HG03097 (cell line): ENCODE measurements around the gene TSPAN15.

Experiments used
- ATAC-seq: cut with Tn5 transposase; IDR thresholded peaks from one replicate; pipeline ENCODE4 v1.9.1; 2021; ENCODE audit not compliant: unreplicated experiment, low FRiP score

Gene TSPAN15

GRCh38 chr10:69416695-69417094 is 34.6 kb upstream of the TSPAN15 start, which contains the start of gene TACR2:
TSS of gene TACR2 (minus strand) at chr10:69416918. CDS start at chr10:69416323, 595 bp downstream.
- no peak for ATAC-seq

DNA sequence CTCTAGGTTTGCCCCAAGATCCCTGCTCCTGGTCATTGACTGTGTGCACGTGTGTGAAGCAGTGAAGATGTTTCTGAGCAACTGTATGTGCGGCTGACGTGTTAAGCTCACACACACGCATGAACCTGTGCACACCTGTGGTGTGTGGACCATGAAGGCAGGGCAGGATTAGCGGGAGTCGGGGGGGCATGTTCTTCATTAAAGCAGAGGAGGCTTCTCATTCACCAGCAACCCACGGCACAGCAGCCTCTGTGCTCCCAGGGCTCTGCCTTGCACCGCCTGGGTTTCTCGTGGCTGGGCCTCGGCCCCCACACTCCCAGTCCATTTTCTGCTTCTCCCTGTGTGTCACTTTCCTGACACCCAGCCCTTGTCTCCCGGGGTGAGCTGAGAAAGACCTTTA is 33.7 kb upstream of the TSPAN15 start:
- no peak for ATAC-seq

GRCh38 chr10:69418052-69418752 is 33.1 kb upstream of the TSPAN15 start:
- ATAC-seq, result no peak

DNA sequence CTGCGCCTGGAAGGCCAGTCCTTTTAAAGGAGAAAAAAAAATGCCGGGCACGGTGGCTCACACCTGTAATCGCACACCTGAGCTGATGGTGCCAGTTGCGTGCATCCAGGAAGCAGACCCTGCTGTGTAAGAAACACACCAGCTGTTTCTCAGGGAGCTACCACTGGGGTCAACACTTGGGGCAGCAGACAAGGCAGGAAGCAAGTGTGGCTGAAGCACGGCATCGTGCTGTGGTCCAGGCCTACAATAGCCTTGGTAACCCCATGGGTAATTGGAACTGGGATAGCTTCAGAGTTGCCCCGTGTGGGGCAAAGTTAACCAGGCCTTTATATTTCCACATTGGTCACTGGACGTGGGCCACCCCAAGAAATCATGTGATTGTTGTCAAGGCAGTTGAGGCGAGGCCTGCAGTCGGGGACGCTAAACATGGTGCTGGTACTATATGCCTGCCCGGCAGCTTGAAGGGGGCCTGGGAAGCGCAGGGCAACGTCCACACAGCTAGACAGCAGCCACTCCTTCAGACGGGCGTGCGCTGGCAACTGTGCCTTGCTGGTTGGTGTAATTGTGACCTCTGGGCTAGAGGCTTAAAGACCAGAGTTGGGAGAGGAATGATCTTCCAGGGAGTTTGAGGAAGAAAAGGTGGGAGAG is 32.0 kb upstream of the TSPAN15 start:
- no peak for ATAC-seq

GRCh38 chr10:69419744-69420126 is 31.5 kb upstream of the TSPAN15 start:
- no peak for ATAC-seq

DNA sequence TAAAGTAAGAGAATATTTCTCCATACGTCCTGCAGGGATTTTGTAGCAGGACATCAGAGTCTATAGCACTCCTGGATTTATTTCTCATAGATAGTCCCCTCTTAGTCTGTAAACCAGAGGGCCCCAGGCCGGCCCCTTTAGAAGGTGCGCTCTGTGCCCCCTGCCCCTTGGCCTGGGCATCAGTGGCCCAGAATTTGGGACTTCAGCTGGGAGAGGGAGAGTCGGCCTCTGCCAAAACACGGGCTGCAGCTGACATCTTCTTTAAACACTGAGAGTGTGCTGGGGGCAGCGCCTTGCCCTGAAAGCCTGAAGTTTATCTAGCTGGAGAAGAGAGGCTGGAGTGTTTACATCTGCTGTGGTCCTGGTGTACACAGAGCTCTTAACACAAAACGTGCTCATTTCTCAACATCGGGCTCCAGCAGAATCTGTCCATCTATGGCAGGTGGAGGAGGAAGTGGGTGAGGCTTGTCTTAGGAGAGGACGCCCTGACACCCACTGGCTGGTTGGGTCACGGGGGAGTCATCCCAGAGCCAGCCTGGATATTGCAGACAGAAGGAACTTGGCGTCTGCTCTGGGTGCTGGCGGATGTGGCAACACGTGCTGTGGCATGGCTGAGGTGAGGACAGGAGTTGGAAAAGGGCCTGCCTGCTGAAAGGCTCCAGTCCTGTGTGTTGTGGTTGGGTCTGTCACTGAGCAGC is 29.5 kb upstream of the TSPAN15 start:
- no peak for ATAC-seq

GRCh38 chr10:69422676-69423075 is 28.6 kb upstream of the TSPAN15 start:
- ATAC-seq, result no peak

GRCh38 chr10:69425041-69425440 is 26.2 kb upstream of the TSPAN15 start:
- no peak for ATAC-seq

DNA sequence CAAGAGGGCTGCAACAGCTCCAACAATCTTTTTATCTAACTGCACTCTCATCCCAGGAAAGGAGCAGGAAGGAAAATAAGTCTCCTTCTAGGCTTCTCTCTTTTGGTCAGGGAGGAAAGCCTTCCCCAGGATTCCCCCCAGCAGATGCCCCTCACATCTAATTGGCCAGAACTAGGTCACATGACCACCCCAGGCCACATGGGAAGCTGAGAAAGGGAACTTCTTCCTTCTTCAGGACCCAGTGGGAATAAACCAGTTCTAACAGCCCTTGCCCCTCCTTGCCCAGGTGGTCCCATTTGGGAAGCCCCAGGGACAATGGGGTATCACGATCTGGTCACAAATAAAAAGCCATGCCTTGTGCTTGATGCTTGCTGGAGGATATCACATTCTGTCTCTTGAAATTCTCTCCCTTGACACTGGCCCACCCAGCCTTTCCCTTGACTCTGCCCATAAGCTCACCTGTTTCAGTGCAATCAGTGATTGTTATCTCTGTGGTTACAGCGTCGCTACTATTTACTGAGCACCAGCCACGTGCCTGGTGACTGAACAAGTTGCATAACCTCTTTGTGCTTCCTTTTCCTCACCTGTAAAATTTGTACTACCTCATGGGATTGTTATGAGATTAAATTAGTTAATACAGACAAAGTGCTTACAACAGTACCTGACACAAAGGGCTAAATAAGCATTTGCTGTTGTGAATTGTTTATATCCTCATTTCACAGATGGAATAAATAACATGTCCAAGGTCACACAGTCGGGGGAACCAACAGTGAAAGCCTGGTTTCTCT is 25.6 kb upstream of the TSPAN15 start:
- no peak for ATAC-seq

- no peak for ATAC-seq
Measured at GRCh38 chr10:69426376-69426727, 24.9 kb upstream of the TSPAN15 start.

DNA sequence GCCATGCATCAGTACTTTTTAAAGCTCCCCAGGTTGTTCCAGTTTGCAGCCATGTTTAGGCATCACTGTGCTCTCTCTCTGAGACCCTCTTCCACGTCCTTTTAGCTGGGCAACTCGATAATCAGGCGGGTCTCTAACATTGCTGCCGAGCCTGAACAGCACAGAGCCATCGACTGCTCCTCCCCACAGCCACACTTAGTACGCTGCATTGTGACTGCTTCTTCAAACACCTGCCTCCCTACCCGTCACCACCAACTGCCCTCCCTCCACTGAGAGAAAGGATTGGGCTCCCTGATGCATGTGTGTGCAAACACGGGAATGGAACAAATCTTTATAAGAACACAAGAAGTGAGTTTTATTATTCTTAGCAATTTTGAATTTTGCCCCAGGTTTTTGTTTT is 23.1 kb upstream of the TSPAN15 start:
- no peak for ATAC-seq

DNA sequence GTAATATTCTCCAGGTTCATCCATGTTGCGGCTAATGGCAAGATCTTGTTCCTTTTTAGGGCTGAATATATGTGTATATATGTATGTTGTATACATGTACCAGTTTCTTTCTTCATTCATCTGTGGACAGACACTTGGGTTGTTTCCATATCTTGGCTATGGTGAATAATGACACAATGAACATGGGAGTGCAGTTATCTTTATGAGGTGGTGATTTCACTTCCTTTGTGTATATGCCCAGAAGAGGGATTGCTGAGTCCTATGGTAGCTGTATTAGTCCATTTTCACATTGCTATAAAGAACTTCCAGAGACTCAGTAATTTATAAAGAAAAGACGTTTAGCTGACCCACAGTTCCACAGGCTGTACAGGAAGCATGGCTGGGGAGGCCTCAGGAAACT is 17.1 kb upstream of the TSPAN15 start:
- no peak for ATAC-seq

DNA sequence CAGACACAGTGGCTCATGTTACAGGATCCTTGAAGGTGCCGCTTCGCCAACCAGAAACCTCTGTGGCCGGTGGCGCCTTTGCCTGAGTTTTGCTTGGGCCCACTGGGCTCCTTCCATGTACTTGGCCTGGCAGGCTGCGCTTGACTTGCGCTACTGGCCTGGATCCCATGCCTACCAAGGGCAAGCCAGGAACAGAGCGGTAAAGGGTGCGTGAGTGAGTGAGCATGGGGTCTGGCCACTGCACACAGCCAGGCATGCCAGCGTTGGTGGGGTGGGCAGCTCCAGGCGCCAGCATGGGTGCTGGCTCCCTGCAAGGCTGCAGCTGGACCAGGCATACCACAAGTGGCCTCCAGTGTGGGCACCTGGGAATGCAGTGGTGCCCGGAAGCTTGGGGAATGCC is 16.3 kb upstream of the TSPAN15 start:
- ATAC-seq, result no peak

DNA sequence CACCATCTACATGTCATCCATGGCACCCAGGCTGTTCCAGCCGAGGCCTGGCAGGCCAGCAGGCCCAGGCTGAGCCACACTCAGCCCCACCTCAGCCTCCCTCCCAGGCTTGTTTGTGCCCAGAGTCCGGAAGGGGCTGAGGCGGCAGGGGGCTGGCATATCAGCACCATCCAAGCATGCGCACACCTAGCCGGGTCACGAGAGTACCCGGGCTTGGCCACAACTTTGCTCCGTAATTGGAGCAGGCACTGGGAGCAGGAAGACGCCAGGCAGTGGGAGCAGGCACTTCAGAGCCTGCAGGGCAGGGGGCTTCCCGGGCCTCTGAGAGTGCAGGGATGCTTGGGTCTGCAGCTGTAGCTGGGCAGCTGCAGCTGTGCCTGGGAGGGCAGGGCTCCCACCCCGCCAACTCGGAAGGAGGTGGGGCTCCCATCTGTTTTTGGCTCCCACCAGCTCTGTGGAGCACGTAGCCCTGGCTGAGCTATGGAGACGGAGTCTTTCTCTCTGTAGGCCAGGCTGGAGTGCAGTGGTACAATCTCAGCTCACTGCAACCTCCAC is 15.2 kb upstream of the TSPAN15 start:
- ATAC-seq, result no peak

DNA sequence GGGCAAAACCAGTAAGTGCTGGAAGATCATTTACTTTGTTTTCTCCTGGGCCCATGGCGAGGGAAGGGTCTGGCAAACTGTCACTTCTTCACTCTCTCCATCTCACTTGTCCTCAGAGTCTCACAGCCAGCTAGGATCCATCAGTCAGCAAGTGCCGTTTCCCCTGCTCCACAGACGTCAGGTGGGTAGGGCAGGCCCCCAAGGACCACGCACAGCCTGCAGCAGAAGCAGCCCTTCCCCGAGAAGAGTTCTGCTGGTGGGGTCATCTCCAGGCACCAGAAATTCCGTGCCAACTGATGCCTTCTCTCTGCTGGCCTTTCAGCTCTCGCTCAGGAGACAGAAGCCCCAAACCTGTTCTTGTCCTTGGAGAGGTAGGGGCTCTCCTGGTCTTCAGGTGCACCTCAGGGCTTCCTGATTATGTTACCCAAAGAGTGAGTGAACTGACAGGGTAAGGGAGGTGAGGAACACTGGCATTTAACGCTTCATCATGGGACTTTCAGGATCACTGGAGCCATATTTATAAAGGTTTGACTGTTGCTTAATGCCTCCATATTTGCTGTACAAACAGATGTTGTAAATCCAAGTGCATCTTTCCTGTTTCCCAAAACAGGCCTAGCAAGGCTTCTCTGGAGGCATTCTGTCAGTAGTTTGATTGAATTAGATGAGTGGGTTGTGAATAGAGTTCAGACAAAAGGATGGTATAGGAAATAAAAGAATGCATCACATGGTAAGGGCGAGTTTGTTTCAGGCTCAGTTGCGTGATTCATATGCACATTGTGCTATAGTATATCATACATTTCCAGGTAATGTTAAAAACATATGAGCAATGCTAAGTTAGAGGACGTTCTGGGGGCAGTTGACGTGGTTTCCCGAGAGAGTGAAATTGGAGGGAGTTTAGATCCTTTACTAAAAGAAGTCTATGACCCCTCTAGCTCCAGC is 13.7 kb upstream of the TSPAN15 start:
- ATAC-seq, result no peak

GRCh38 chr10:69438536-69439349 is 12.5 kb upstream of the TSPAN15 start:
- ATAC-seq, result no peak

DNA sequence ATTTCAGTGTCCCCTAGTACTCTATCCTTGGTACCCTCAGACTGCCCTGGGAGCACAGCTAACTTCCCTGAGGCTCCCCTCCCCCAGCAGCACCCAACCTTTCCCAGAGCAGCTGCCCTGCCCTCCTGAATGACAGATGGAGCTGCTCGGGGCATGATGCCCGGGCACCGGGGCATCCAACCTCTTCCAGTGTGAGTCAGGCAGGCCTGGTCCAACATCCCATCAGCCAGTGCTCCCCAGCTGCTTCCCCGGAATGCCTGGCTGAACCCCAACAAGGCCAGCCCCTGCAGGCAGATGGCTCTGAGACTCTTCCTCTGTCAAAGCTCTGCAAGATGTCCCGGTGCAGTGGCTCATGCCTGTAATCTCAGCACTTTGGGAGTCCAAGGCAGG is 11.9 kb upstream of the TSPAN15 start:
- no peak for ATAC-seq

DNA sequence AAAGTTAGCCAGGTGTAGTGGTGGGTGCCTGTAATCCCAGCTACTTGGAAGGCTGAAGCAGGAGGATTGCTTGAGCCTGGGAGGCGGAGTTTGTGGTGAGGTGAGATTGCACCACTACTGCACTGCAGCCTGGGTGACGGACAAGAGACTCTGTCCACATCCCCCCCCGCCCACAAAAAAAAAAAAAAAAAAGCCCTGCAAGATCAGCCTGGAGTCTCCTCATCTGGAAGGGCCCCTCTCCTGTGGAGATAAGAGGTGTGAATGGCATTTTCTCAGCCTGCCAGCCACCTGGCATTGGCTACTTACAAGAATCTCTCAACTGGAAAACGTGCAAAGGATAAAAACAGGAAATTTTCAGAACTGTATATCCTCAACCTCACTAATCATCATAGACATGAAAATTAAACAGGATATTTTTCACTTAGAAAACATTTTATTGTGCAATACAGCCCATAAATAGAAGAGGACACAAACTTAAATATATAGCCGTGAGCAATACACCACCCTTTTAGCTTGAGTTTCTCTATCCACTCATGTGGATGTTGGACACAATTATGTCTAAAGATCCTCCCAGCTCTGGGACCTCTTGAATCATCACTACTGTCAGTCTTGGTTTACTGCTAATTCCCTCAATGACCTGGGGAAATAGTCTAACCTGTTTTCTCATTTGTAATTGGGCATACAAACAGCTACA is 11.3 kb upstream of the TSPAN15 start:
- ATAC-seq, result no peak
